PC-9 (cell line): ENCODE measurements around the gene TNFRSF4. TPM values are rescaled to one million over a fixed set of nuclear protein-coding genes. Genes with fewer than 3 reads are reported as not detected.

Experiments used
- BruUV-seq: library from RNA; stranded (reverse); fragments of 400-500 nt; replicated peaks from 2 replicates; lab custom pipeline; 2021; lab: Mats Ljungman, UMichigan
- CTCF ChIA-PET: fragments of 300-600 bp; sonication (Branson Sonifier 250); formaldehyde crosslinking; loops from one replicate; lab custom pipeline; 2022; ENCODE audit warnings: antibody characterized with exemption; lab: Charles Lee
- POLR2A ChIA-PET: fragments of 300-600 bp; sonication (Branson Sonifier 250); formaldehyde crosslinking; loops from one replicate; lab custom pipeline; 2022; ENCODE audit warnings: antibody characterized with exemption; ENCODE audit not compliant: unreplicated experiment; lab: Charles Lee
- DNase-seq, 2 experiments: peaks; one replicate each; pipeline versions ENCODE4 v3.0.0 to v3.0.0-alpha.2; 2015 to 2022; ENCODE audit warnings: mixed read lengths in 1 of 2
- H2AFZ ChIP-seq: fragments of 200-600 bp; sonication (generic); 2 replicates; pipeline ENCODE4 v1.8.1; 2017; ENCODE audit warnings: antibody characterized with exemption
- H3F3A ChIP-seq: fragments of 200-600 bp; sonication (generic); 2 replicates; pipeline ENCODE4 v1.8.1; 2017; ENCODE audit warnings: antibody characterized with exemption, mild to moderate bottlenecking, low read depth; ENCODE audit not compliant: insufficient read depth
- H3K27ac ChIP-seq: fragments of 200-600 bp; sonication (generic); 2 replicates; pipeline ENCODE4 v1.6.1; 2016; ENCODE audit warnings: mixed run types
- H3K27me3 ChIP-seq: fragments of 200-600 bp; sonication (generic); 2 replicates; pipeline ENCODE4 v1.6.1; 2016; ENCODE audit warnings: low read depth, mixed run types; ENCODE audit not compliant: insufficient read depth
- H3K36me3 ChIP-seq: fragments of 200-600 bp; sonication (generic); 2 replicates; pipeline ENCODE4 v1.6.1; 2016; ENCODE audit warnings: low read depth, mixed run types
- H3K4me1 ChIP-seq: fragments of 200-600 bp; sonication (generic); replicated peaks from 2 replicates; pipeline ENCODE4 v1.6.1; 2016; ENCODE audit warnings: mixed run types; ENCODE audit not compliant: insufficient read depth
- H3K4me2 ChIP-seq: fragments of 200-600 bp; sonication (generic); 2 replicates; pipeline ENCODE4 v1.6.1; 2017; ENCODE audit warnings: mixed run types
- H3K4me3 ChIP-seq: fragments of 200-600 bp; sonication (generic); 2 replicates; pipeline ENCODE4 v1.6.1; 2016; ENCODE audit warnings: mixed run types
- H3K79me2 ChIP-seq: fragments of 200-600 bp; sonication (generic); 2 replicates; pipeline ENCODE4 v1.6.1; 2017; ENCODE audit warnings: low read depth, mixed run types
- H3K9me2 ChIP-seq: fragments of 200-600 bp; sonication (generic); 2 replicates; pipeline ENCODE4 v1.8.1; 2017; ENCODE audit warnings: mild to moderate bottlenecking; ENCODE audit not compliant: insufficient read depth
- H3K9me3 ChIP-seq: fragments of 200-600 bp; sonication (generic); 2 replicates; pipeline ENCODE4 v1.8.1; 2016; ENCODE audit warnings: low read depth; ENCODE audit not compliant: insufficient read depth
- H4K20me1 ChIP-seq: fragments of 200-600 bp; sonication (generic); 2 replicates; pipeline ENCODE4 v1.8.1; 2017; ENCODE audit not compliant: insufficient read depth
- CTCF ChIP-seq: fragments of 200-600 bp; sonication (generic); conservative IDR thresholded peaks from 2 replicates; pipeline ENCODE4 v1.6.1; 2017; ENCODE audit warnings: mixed run types, antibody characterized with exemption, mild to moderate bottlenecking, moderate library complexity
- EZH2 ChIP-seq: fragments of 200-600 bp; sonication (generic); IDR thresholded peaks from 2 replicates; pipeline ENCODE4 v1.8.0; 2017; ENCODE audit warnings: antibody characterized with exemption, low read depth
- intact Hi-C: fragments of 100-400 bp; cut with micrococcal nuclease; formaldehyde crosslinking; loops from one replicate; pipeline ENCODE4 v1.10.0; 2022; ENCODE audit not compliant: unreplicated experiment
- total RNA-seq: library from RNA; stranded (reverse); gene quantifications from 2 replicates; pipeline ENCODE4 v1.2.3, GENCODE V29; 2021

The TNFRSF4 gene
- total RNA-seq, 1 experiment from 2014 or later, result 0.20 TPM

DNA sequence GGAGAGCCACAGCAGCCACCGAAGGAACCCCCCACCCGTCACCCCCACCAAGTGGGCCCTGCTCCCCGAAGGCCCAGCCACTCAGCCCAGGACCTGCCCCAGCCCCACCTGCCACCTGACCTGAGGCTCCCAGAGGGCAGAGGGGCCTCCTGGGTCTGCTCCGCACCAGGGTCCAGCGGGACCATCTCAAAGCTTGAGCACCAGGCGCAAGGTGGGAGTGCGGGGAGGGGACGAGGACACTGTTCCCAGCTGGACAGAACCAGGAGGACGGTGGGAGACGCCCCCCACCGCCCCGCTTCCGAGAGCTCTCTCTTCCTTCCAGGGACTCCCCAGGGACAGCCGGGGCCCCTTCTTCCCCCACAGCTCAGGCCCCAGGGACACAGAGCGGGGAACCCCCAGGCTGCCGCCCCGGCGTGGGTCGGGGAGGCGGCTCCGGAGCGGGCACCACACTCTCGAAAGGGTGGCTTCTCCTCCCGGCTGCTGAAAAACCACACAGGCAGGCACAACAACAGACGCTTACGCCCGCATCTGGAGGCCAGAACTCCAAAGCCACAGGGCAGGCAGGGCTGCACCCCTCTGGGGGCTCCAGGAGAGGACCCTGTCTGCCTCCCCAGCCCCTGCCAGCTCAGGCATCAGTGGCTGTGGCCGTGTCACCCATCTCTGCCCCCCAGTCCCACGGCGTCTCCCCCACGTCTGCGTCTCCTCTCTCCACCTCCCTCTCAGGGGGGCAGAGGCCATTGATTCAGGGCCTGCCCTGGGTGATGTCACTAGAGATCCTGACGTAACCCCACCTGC lies 42.2 kb downstream of the TNFRSF4 start:
- Histone ChIP-seq H3K79me2 (peaks cover 19% of the 10 kb centered on the region), H3K4me2 (no peak overlapping the region), H3K9me2 (no peaks in the 10 kb centered on the region), H3K9me3 (no peaks in the 10 kb centered on the region), H3K27me3 (no peaks in the 10 kb centered on the region), H3F3A (peaks cover 11% of the 10 kb centered on the region; the same call in 1 of the 2 replicates), H4K20me1 (peaks cover 24% of the 10 kb centered on the region), H3K36me3 (no peaks in the 10 kb centered on the region), H2AFZ (no peak overlapping the region), H3K4me3 (no peak overlapping the region), H3K27ac (no peak overlapping the region), H3K4me1 (no peaks in the 10 kb centered on the region)
- TF ChIP-seq EZH2 (no peak), CTCF (no peak)
- intact Hi-C loops, result no loop called here
- BruUV-seq, result no TSS peak
- DNase-seq, result no peak
- ChIA-PET POLR2A (no interaction called here), CTCF (no interaction called here)

DNA sequence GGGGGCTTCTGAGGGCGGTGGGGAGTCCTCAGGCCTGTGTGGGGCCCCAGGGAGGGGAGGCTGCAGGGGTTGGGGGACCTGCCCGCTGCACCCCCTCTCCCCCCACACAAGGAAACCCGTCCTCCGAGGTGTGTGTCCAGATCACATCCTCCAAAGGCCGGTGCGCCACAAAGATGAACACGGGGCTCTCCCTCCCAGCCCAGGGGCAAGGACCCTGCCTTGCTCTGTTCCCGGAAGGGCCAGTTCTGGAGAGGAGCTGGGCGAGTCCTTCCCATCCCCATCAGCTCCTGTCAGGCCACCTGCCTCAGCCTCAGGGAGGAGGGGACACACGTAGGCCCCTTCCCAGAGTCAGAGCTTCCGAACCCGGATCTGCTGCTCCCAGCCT lies 42.8 kb downstream of the TNFRSF4 start:
- Histone ChIP-seq H3K27me3 (no peaks in the 10 kb centered on the region), H3K36me3 (no peaks in the 10 kb centered on the region), H3K9me2 (no peaks in the 10 kb centered on the region), H3K79me2 (peaks cover 24% of the 10 kb centered on the region), H3K4me2 (no peak overlapping the region), H2AFZ (no peak overlapping the region), H3K27ac (no peak overlapping the region), H4K20me1 (peaks cover 25% of the 10 kb centered on the region), H3K4me3 (no peak overlapping the region), H3K9me3 (no peaks in the 10 kb centered on the region), H3F3A (peaks cover 11% of the 10 kb centered on the region; the same call in 1 of the 2 replicates), H3K4me1 (peaks cover 2% of the 10 kb centered on the region)
- DNase-seq, result no peak
- intact Hi-C loops, result no loop called here
- BruUV-seq, result no TSS peak
- TF ChIP-seq EZH2, result no peak
- no peak for TF ChIP-seq CTCF
- CTCF ChIA-PET, result no interaction called here
- POLR2A ChIA-PET, result no interaction called here

DNA sequence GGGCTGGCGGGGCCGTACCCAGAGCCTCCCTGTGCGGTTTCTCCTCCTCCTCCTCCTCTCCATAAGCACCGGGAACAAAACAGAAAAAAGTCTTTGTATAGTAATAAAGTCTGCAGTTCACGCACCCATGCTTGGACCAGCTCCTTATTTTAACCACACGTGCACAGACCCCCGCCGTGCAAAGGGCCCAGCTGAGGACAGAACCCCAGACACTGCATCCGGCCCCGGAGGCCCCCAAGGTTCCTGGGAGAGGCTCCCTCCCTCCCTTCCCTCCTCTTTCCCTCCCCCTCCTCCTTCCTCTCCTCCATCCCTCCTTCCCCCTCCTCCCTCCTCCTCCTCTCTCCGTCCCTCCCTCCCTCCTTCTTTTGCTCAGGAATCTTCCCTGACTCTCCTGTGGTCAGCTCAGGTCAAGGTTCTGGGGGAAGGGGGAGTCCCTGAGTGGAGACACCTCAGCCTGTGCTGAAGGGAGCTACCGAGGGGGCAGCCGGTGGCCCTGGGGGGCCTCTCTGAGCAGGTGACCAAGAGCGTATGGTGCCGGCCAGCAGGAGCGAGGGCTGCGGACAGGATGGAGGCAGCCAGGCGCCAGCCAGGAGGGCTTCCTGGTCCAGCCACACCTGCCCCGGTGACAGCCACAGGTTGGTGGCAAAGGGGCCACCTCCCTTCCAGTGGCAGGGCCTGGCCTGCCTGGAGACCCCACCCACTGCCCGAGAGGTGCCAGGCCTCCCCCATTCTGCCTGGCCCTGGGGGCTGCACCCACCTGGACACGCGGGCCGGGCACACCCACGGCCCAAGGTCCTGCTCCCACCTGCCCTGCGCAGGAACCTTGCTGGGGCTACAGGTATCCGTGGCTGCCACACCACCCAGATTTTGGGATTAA lies 43.5 kb downstream of the TNFRSF4 start:
- Histone ChIP-seq H3K4me3 (no peak overlapping the region), H3F3A (peaks cover 17% of the 10 kb centered on the region; the same call in 1 of the 2 replicates), H3K9me2 (no peaks in the 10 kb centered on the region), H3K36me3 (no peaks in the 10 kb centered on the region), H3K27ac (no peak overlapping the region), H2AFZ (no peak overlapping the region), H3K27me3 (no peaks in the 10 kb centered on the region), H4K20me1 (peaks cover 32% of the 10 kb centered on the region), H3K79me2 (peaks cover 31% of the 10 kb centered on the region), H3K9me3 (no peaks in the 10 kb centered on the region), H3K4me1 (peaks cover 9% of the 10 kb centered on the region), H3K4me2 (no peak overlapping the region)
- no TSS peak for BruUV-seq
- POLR2A ChIA-PET, result interaction anchor here (0.5 kb wide), 1 partner anchor 11 kb away, joined by 3 read pairs; no protein-coding TSS in a partner anchor
- DNase-seq, result no peak
- no peak for TF ChIP-seq EZH2
- TF ChIP-seq CTCF, result no peak
- CTCF ChIA-PET, result no interaction called here
- intact Hi-C loops, result no loop called here
